GM18519 (cell line): ENCODE data around the gene COG7.
"Not testable (repeated sequence)": the region's sequence is repeated elsewhere in the genome, so short reads cannot be mapped to it uniquely, and the experiment has no call there.

Source experiments
- ATAC-seq: cut with Tn5 transposase; IDR thresholded peaks from one replicate; pipeline ENCODE4 v1.9.1; 2021; ENCODE audit warnings: mild to moderate bottlenecking, moderate library complexity; ENCODE audit not compliant: unreplicated experiment, low FRiP score

COG7 gene

DNA sequence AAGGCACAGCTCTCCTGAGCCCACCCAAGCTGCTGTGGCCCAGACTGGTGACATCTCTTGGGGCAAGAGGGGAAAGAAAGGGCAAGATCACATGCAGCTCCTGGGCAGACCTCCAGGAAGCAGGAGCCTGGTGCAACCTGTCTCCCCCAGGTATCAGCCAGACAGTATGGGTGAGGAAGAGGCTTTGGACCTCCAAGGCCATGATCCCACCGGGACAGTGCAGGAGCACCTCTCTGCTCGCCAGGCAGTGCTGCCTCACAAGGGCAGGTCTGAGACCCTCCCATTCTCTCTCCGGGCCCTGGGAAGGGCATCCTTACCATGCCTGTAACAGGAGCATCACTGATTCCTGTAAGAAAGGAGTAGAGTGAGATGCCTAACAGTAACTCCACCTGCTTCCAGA is 25.6 kb upstream of the COG7 start:
- no peak for ATAC-seq

- ATAC-seq, result no peak
Measured at GRCh38 chr16:23476289-23476688, 23.3 kb upstream of the COG7 start.

- ATAC-seq, result no peak
Measured at GRCh38 chr16:23469814-23470213, 16.8 kb upstream of the COG7 start.

DNA sequence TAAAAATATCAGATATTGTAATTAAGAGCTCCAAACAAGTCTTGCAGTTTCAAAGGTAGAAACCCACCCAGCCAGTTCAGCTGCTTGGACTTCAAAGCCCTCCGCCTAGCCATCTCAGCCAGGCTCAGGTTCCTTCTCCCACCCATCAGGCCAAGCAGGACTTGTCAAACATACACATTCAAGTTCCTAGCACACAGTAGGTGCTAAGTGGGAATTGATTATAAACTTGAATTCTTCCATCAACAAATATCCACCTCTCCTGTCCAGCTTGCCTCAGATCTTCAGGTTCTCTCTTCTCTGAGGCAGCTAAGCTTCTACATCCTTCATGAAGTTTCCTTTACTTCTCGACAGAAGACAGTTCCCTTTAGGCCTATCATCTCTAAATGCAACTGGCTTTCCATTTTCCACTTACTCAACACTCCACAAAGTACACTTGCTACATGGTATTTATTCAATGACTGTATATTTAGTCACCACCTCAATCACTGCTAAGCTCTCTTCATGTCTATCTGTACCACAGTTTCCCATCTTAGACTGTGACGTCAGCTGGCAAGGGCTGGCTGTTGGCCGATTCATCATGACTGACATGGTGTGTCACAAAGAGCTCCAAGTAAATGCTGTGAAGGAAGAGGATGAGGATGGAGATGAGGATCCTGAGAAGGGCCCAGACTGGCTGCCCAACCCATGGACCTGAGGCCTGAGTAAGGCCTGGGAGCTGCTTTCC is 13.3 kb upstream of the COG7 start:
- no peak for ATAC-seq

DNA sequence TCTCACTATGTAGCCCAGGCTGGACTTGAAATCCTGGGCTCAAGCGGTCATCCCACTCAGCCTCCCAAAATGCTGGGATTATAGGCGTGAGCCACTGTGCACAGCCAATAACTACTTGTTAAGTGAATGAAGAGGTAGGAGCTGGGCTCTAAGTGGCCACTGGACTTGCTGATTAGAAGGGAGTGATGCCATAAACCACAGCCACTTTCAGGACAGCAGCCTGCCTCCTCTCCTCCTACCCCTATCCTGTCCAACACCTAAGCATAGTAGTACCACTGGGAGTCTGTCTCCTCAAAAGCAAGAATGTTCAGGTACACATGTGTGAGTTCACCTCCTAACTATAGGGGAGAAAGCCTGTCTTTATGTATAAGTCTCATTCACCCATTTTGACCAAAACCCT is 12.2 kb upstream of the COG7 start:
- ATAC-seq, result no peak

DNA sequence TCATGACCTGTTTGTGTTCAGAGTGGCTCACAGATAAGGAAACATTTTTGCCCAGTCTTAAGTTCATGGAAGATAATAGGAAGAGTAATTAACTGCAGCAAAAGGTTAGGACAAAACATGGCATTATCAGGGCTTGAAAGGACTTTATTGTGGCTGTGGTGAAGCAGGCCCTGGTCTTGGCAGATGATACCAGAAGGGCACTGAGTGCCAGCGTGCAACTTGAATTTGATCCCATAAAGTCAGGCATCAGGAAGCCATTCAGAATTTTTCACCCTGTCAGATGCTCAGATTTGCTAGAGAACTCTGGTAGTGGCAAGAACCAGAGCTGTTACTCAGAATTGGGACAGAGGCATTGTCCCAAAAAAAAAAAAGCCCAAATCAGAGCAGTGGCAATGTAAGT is 11.2 kb upstream of the COG7 start:
- ATAC-seq, result no peak

DNA sequence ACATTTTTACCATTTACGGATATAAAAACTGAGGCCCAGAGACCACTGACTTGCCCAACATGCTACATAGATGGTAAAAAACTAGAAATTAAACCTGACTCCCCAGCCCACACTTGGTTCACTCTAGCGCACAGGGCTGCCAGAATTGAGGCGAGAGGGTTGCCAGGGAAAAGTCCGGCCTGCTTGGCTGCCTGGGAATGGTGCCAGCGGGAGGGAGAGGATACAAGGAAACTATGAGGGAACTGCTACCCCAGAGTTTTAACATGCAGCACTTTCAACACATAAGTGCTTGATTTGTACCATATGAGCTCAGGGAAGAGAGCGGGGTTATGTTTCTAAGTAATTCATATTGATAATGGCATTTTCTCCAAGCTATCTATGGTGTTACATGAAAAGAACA is 10.0 kb upstream of the COG7 start:
- not testable (repeated sequence) for ATAC-seq

- no peak for ATAC-seq
Measured at GRCh38 chr16:23453338-23454052, 506 bp upstream of the COG7 start.

GRCh38 chr16:23452221-23452571 is 793 bp downstream of the COG7 start:
- ATAC-seq, result no peak

DNA sequence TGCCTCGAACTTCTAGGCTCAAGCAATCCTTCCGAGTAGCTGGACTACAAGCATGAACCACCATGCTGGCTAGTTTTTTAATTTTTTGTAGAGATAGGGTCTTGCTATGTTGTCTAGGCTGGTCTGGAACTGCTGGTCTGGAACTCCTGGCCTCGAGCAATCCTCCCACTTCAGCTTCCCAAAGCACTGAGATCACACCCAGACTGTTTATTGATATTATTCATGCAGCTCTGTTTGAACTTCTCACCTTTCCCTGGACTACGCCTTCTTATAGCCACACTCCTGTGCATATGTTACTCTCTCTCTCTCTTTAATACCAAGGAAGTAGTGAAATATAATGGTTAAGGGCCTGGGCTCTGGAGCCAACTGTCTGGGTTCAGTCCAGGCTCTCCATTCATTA is 4.6 kb downstream of the COG7 start:
- no peak for ATAC-seq

- not testable (repeated sequence) for ATAC-seq
Measured at GRCh38 chr16:23437542-23437941, 15.4 kb downstream of the COG7 start.

DNA sequence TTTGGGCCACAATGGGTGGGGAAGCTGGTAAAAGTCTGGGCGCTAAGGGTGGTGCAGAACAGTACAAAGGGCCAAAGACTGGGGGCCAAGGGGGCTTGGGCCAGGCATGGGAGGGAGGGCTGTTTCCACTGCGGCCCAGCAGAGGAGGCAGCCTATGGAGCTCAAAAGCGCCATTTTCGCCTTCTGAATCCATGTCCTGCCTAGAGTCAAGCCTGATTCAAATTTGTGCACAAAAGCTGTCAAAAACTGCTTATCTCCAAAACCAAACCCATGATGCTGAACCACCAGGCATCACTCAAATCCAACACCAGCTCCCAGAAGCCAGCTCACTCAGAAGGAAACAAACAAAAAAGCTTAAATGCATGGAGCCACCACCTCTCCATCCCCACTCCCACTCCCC is 16.0 kb downstream of the COG7 start:
- no peak for ATAC-seq

DNA sequence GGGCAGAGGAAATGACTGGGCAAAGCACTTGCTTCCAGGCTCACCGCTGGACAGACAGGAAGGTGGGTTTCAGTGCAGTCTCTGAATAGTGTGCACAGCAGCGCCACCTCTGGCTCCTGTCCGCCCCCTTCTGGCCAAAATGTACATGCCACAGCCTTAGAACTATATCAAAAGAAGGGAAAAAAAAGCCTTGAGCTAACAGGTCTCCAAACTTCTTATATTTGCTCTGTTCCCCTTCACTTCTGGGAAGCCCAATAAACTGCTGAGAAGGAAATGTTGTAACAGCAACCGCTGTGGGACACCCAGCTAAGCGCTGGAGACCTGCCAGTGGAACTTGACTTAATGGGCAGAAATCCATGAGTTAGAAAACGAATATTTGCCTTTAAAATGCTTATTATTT is 17.5 kb downstream of the COG7 start:
- ATAC-seq, result no peak

GRCh38 chr16:23434380-23434779 is 18.6 kb downstream of the COG7 start:
- ATAC-seq, result no peak

GRCh38 chr16:23433261-23433920 is 19.6 kb downstream of the COG7 start:
- no peak for ATAC-seq

GRCh38 chr16:23432176-23433128 is 20.5 kb downstream of the COG7 start:
- no peak for ATAC-seq

- no peak for ATAC-seq
Measured at GRCh38 chr16:23428351-23428750, 24.6 kb downstream of the COG7 start.

DNA sequence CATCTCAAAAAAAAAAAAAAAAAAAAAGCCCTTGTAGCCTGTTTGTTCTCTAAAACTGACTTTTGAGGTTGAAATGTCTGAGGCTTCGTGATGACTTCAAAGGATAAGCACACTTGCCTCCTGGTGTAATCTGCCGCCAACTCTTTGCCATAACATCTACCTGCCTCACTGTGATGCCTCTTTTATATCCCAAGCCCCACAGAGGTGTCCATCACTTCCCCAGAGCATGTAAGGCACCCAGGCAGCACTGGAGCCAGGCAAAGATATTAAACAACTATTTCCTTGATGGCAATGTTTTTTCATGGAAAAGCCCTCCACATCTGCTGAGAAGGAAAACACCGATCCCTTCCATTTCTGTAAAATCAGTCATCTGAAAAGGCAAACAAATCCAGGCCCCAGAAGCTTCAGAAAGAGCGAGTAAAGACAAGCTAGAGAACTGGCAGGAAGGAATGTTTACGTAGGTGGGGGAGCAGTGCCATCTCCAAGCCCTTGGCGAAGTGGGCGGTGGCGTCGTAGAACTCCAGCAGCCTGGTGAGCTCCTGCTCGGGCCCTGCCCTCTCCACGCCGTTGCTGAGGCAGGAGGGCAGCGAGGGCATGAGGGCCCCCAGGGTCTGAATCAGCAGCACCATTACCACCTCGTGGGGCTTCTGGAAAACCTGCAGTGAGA is 28.6 kb downstream of the COG7 start:
- ATAC-seq, result no peak

DNA sequence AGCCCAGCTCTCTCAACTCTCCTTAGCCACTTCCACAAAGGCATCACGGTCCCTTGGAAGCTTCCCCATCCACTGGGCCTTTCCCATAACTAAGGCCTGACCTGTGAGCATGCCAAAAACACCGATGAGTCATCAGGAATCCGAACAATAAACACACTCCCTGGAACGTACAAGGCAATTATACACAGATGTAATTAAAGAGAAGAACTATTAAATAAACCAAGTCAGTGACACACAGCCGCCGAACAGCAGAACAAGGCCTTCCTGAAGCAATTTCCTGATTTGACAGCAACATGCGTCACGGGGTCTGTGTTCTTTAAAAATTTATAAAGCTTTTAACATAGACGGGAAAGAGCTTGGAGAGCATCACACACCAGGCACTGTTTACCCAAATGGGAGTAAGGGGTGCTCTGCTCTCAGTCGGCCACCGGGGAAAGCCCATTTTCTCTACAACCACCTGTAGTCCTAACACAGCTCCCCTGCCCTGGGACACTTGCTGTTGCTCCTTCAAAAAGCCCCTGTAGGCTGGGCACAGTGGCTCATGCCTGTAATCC is 29.4 kb downstream of the COG7 start:
- no peak for ATAC-seq

DNA sequence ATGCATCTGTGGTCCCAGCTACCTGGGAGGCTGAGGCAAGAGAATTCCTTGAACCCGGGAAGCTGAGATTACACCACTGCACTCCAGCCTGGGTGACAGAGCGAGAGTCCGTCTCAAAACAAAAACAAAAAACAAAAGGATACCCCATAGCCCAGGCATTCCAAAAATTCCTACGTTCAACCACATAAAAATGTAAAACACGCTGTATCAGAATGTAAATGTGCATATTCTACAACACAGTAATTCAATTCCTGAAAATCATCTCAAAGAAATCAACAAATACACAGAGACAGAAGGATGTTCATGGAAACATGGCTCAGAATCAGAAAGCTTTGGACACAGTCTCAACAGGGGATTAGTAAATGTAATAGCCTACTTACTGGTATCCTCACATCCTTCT is 33.0 kb downstream of the COG7 start:
- no peak for ATAC-seq
